WI38 (cell line): Measurements from ENCODE around the gene PITX1.

Experiments
- H3K4me3 ChIP-seq: 2 replicates; pipeline ENCODE4 v1.5.1; 2011; ENCODE audit warnings: low read depth, mild to moderate bottlenecking, control low read depth, low read length
- TF ChIP-seq, protein P1 (sequence below): IDR thresholded peaks from 2 replicates; pipeline ENCODE4 v1.5.1; 2012; ENCODE audit warnings: low read depth, mild to moderate bottlenecking, control low read depth, low read length

PITX1 gene

GRCh38 chr5:135053989-135054388, 20.0 kb upstream of the PITX1 start:
- no peak overlapping the region for H3K4me3 ChIP-seq
- TF ChIP-seq, protein P1, sequence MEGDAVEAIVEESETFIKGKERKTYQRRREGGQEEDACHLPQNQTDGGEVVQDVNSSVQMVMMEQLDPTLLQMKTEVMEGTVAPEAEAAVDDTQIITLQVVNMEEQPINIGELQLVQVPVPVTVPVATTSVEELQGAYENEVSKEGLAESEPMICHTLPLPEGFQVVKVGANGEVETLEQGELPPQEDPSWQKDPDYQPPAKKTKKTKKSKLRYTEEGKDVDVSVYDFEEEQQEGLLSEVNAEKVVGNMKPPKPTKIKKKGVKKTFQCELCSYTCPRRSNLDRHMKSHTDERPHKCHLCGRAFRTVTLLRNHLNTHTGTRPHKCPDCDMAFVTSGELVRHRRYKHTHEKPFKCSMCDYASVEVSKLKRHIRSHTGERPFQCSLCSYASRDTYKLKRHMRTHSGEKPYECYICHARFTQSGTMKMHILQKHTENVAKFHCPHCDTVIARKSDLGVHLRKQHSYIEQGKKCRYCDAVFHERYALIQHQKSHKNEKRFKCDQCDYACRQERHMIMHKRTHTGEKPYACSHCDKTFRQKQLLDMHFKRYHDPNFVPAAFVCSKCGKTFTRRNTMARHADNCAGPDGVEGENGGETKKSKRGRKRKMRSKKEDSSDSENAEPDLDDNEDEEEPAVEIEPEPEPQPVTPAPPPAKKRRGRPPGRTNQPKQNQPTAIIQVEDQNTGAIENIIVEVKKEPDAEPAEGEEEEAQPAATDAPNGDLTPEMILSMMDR: no peak

- no peak overlapping the region for H3K4me3 ChIP-seq
Observed at GRCh38 chr5:135053278-135053677, 19.2 kb upstream of the PITX1 start.

GRCh38 chr5:135052511-135053145, 18.6 kb upstream of the PITX1 start:
- TF ChIP-seq, protein P1: no peak
- no peak overlapping the region for H3K4me3 ChIP-seq

More at GRCh38 chr5:135053278-135053677, 19.2 kb upstream of the PITX1 start:
- TF ChIP-seq, protein P1: no peak

DNA sequence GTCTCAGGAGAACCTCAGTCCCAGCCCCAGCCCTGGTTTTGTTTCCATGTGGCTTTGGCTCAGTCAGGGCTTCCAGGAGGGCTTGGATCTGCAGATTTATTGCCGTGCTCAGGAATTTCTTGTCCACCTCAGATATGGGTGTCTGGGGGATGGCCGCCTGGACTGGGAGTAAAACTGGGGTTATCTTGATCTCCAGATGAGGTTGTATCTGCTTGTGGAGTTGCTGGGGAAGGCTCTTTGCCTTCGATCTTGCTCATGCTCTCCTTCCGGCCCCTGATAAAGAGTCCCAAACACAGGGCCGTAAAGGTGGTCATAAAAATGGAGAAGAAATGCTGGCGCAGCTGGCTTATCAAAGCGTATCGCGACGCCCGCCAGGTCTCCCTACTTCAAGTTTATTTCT, 17.8 kb upstream of the PITX1 start:
- TF ChIP-seq, protein P1: no peak
- H3K4me3 ChIP-seq: no peak overlapping the region

DNA sequence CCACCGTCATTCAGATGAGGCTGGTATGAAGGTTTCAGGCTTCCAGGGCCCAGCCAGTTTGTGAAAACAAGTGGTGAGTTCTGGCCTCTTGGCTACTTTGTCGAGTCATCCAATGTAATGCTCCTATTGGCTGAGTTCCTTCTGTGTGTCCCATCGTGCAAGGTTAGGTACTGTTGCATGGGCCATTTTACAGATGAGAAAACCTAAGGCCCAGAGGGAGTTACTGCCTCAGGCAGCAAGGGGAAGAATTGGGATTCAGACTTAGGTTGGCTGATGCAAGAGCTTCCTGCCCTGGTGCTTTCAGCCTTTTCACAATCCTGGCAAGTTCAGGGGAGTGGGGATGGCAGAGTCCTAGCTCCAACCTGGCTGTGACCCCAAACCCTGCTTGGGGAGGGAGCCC, 17.4 kb upstream of the PITX1 start:
- TF ChIP-seq, protein P1: no peak
- H3K4me3 ChIP-seq: no peak overlapping the region

DNA sequence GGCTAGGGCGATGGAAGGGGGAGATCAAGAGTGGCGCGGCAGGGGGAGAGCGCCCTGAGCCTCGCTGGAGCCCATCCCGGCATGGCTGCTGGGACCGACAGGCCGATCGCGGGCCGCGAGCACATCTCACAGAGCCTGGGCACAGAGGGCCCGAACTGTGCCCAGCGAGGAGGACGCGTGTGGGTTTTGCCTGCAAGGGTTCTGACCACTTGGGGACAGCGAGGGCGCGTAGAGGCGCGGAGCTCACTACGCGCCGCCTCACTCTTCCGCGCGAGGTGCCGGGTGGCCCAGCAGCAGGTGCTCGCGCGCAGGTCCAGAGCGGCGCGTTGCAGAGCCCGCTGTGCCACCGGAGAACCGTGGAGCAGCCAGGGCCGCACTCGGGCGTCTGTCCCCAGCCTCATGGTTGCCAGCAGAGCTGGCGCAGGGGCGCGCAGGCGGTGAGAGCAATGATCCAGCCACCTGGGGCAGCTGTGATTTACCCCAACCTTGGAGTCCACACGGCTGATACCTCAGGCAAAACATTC, 16.3 kb upstream of the PITX1 start:
- TF ChIP-seq, protein P1: no peak
- H3K4me3 ChIP-seq: no peak overlapping the region

GRCh38 chr5:135048930-135049329, 14.9 kb upstream of the PITX1 start:
- TF ChIP-seq, protein P1: no peak
- H3K4me3 ChIP-seq: no peak overlapping the region
